HepG2 (cell line): ENCODE data around the gene ABCC3. TPM values are rescaled to one million over a fixed set of nuclear protein-coding genes. Genes with fewer than 3 reads are reported as not detected.

Source experiments
- ATAC-seq: fragments of 200-7000 bp; cut with Tn5 transposase; 3 replicates; pipeline ENCODE4 v1.9.1; 2020; ENCODE audit warnings: mild to moderate bottlenecking, moderate library complexity
- BruUV-seq: library from RNA; stranded (reverse); fragments of 400-500 nt; replicated peaks from 2 replicates; lab custom pipeline; 2021; lab: Mats Ljungman, UMichigan
- CTCF ChIA-PET: fragments of 300-600 bp; formaldehyde crosslinking; extraction: SDS; loops from one replicate; lab custom pipeline; 2021; ENCODE audit warnings: low total read pairs, inconsistent platforms, low intra/inter-chr PET ratio; lab: Yijun Ruan, JAX
- POLR2A ChIA-PET: fragments of 350-600 bp; sonication (Branson Sonifier 250); formaldehyde crosslinking; loops from one replicate; lab custom pipeline; 2020; ENCODE audit warnings: antibody characterized with exemption, inconsistent platforms; lab: Yijun Ruan, JAX
- DNase-seq: peaks from one replicate; pipeline ENCODE4 v3.0.0-alpha.2; 2015; ENCODE audit warnings: low spot score
- FAIRE-seq: peaks from 3 replicates; lab custom pipeline; 2011; peaks lifted over from hg19 to GRCh38; lab: Jason Lieb, UNC
- H2AFZ ChIP-seq: one replicate; pipeline ENCODE4 v1.6.1; 2011; ENCODE audit warnings: low read length, inconsistent platforms
- H3K27ac ChIP-seq: fragments of 300-600 bp; 3 replicates; pipeline ENCODE4 v1.8.0; 2011; ENCODE audit warnings: mixed run types, mild to moderate bottlenecking, mixed read lengths, low read length, inconsistent platforms; ENCODE audit not compliant: insufficient read depth; ENCODE audit errors: extremely low read length
- H3K27me3 ChIP-seq, 2 experiments: fragments of 200-600 bp in 1 of 2; 2 replicates in 1 of 2; 3 replicates in 1 of 2; pipeline versions ENCODE4 v1.6.0 to v1.8.0; 2011; ENCODE audit warnings: low read length in 2 of 2, mild to moderate bottlenecking in 2 of 2, moderate library complexity in 2 of 2, inconsistent platforms in 1 of 2; ENCODE audit not compliant: insufficient read depth in 2 of 2, control insufficient read depth in 1 of 2
- H3K36me3 ChIP-seq, 2 experiments: fragments of 200-600 bp in 1 of 2; replicated peaks in 1 of 2; 2 replicates in 1 of 2; 3 replicates in 1 of 2; pipeline versions ENCODE4 v1.5.1 to v1.8.0; 2011; ENCODE audit warnings: low read length in 2 of 2, inconsistent platforms in 1 of 2; ENCODE audit not compliant: insufficient read depth in 2 of 2, control insufficient read depth in 1 of 2
- H3K4me1 ChIP-seq: 2 replicates; pipeline ENCODE4 v1.5.1; 2012; ENCODE audit warnings: low read length, inconsistent platforms; ENCODE audit not compliant: insufficient read depth
- H3K4me2 ChIP-seq: 2 replicates; pipeline ENCODE4 v1.6.0; 2011; ENCODE audit warnings: low read depth, low read length, inconsistent platforms
- H3K4me3 ChIP-seq, 3 experiments: fragments of 200-600 bp in 1 of 3; sonication (generic), shearing (Covaris generic) in 1 of 3; replicated peaks in 1 of 3; 2 replicates each; pipeline ENCODE4 v1.5.1; 2011 to 2016; ENCODE audit warnings: low read length in 3 of 3, inconsistent platforms in 2 of 3, low read depth in 2 of 3, mild to moderate bottlenecking in 2 of 3, control low read depth in 1 of 3, mixed read lengths in 1 of 3; ENCODE audit not compliant: insufficient read depth in 1 of 3
- H3K79me2 ChIP-seq: one replicate; pipeline ENCODE4 v1.6.1; 2011; ENCODE audit warnings: low read length, inconsistent platforms; ENCODE audit not compliant: insufficient read depth
- H3K9ac ChIP-seq: 2 replicates; pipeline ENCODE4 v1.6.0; 2011; ENCODE audit warnings: mild to moderate bottlenecking, low read depth, low read length, inconsistent platforms; ENCODE audit not compliant: insufficient read depth
- H3K9me3 ChIP-seq: 2 replicates; pipeline ENCODE4 v1.5.1; 2012; ENCODE audit warnings: mild to moderate bottlenecking, low read length
- H4K20me1 ChIP-seq: 2 replicates; pipeline ENCODE4 v1.6.0; 2011; ENCODE audit warnings: inconsistent platforms, mild to moderate bottlenecking, low read length, moderate library complexity; ENCODE audit not compliant: insufficient read depth
- KMT2B ChIP-seq: IDR thresholded peaks from 2 replicates; pipeline ENCODE4 v1.6.1; 2016; ENCODE audit warnings: missing genetic modification reagents, missing compliant biosample characterization
- NFYC ChIP-seq: IDR thresholded peaks from 2 replicates; pipeline ENCODE4 v1.6.1; 2016; ENCODE audit warnings: missing genetic modification reagents, missing compliant biosample characterization
- PHF20 ChIP-seq: sonication (generic); formaldehyde crosslinking; IDR thresholded peaks from 2 replicates; pipeline ENCODE4 v1.5.0; 2020; ENCODE audit warnings: mild to moderate bottlenecking, missing genetic modification reagents
- PPARG ChIP-seq: conservative IDR thresholded peaks from 2 replicates; pipeline ENCODE4 v1.6.1; 2016; ENCODE audit warnings: missing biosample characterization, missing genetic modification reagents
- SRSF4 ChIP-seq: fragments of 200-400 bp; formaldehyde crosslinking; IDR thresholded peaks from one replicate; pipeline ENCODE4 v1.6.1; 2018; ENCODE audit warnings: mild to moderate bottlenecking, low read depth, low read length, moderate library complexity; ENCODE audit not compliant: poor library complexity, severe bottlenecking
- ZBTB37 ChIP-seq: sonication (generic); formaldehyde crosslinking; IDR thresholded peaks from 2 replicates; pipeline ENCODE4 v1.4.0; 2020; ENCODE audit warnings: mild to moderate bottlenecking, missing genetic modification reagents
- ZFYVE20 ChIP-seq: sonication (generic); formaldehyde crosslinking; IDR thresholded peaks from 2 replicates; pipeline ENCODE4 v1.8.0; 2023; ENCODE audit warnings: low read depth, mild to moderate bottlenecking, moderate library complexity, missing genetic modification reagents, borderline replicate concordance
- ZNF580 ChIP-seq: IDR thresholded peaks from 2 replicates; pipeline ENCODE4 v1.6.1; 2016; ENCODE audit warnings: low read depth, borderline replicate concordance
- ZNF761 ChIP-seq: sonication (generic); formaldehyde crosslinking; conservative IDR thresholded peaks from 2 replicates; pipeline ENCODE4 v1.4.0; 2020; ENCODE audit warnings: mild to moderate bottlenecking, missing genetic modification reagents
- ZNF768 ChIP-seq: sonication (generic); formaldehyde crosslinking; IDR thresholded peaks from 2 replicates; pipeline ENCODE4 v1.4.0; 2020; ENCODE audit warnings: missing genetic modification reagents
- WGBS: methylation state at CpG from one replicate; pipeline ENCODE4 v1.1.6; 2017; ENCODE audit warnings: low lambda C conversion rate; 5-methylcytosine and 5-hydroxymethylcytosine counted together
- in situ Hi-C: cut with HindIII; loops from 2 replicates; pipeline ENCODE4 v1.10.0; 2017; ENCODE audit warnings: low pct_unique_long_range_greater_than_20kb; ENCODE audit not compliant: extremely low pct_ligation_motif_present
- intact Hi-C: fragments of 100-400 bp; cut with micrococcal nuclease; formaldehyde crosslinking; loops from one replicate; pipeline ENCODE4 v1.10.0; 2022; ENCODE audit not compliant: unreplicated experiment
- polyA plus RNA-seq, 8 experiments: library from polyadenylated mRNA; depleted of rRNA in 3 of 8; stranded (reverse) in 7 of 8; unstranded in 1 of 8; fragments of >200 nt; fragmentation: Illumina TruSeq in 4 of 8; extraction: Trizol in 4 of 8; gene quantifications; 2 replicates each; pipeline versions ENCODE4 v1.2.1 to v1.2.3, GENCODE V29; 2011 to 2016; ENCODE audit warnings: low read depth in 4 of 8, missing spikeins in 1 of 8, mixed read lengths in 1 of 8; ENCODE audit not compliant: insufficient read depth in 1 of 8
- total RNA-seq, 5 experiments: library from RNA; depleted of rRNA; stranded (reverse); fragments of >200 nt; fragmentation: Illumina TruSeq; extraction: Trizol; gene quantifications; 2 replicates each; pipeline ENCODE4 v1.2.3, GENCODE V29; 2016; ENCODE audit warnings: low read depth in 1 of 5
- TF ChIP-seq, protein P1 (sequence below): sonication (generic); formaldehyde crosslinking; IDR thresholded peaks from 2 replicates; pipeline ENCODE4 v1.5.0; 2020; ENCODE audit warnings: mild to moderate bottlenecking, missing genetic modification reagents

The ABCC3 gene
- total and polyA plus RNA-seq, 2 of the 13 experiments (the other 11 are each of a cell fraction or from before 2014, with no cell fraction given): 25.2 to 50.7 TPM

DNA sequence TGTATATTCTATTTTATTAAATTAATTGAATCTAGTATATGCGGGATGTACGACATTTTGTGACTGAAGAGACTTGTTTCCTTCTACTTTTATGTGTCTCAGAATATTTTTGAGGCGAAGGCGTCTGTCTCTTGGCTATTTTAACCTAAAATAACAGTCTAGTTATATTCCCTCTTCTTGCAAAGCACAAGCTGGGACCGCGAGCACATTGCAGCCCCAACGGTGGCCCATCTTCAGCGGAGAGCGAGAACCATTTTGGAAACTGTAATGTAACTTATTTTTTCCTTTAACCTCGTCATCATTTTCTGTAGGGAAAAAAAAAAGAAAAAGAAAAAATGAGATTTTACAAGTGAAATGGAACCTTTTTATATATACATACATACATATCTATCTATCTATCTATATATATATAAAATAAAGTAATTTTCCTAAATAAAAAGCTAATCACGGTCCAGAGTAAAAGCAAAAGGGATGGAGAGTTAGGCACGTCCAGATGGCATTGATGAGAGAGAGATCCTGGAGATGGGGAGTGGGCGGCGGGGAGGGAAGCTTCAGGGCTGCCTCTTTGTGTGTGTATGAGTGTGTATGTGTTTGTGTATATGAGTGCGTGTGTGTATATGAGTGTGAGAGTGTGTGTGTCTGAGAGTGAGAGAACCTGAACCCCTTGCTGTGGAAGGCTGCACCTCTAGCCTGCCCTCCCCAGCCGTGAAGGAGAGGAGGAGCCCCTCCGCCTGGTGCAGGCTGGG lies 7.5 kb upstream of the ABCC3 start (continued):
- TF ChIP-seq, protein P1, sequence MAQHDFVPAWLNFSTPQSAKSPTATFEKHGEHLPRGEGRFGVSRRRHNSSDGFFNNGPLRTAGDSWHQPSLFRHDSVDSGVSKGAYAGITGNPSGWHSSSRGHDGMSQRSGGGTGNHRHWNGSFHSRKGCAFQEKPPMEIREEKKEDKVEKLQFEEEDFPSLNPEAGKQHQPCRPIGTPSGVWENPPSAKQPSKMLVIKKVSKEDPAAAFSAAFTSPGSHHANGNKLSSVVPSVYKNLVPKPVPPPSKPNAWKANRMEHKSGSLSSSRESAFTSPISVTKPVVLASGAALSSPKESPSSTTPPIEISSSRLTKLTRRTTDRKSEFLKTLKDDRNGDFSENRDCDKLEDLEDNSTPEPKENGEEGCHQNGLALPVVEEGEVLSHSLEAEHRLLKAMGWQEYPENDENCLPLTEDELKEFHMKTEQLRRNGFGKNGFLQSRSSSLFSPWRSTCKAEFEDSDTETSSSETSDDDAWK (CRISPR knock-in tag): no peak
- TF ChIP-seq ZNF761: 0 out of 2 replicates have a peak, but pooled peaks have one; percentile 6

- ATAC-seq: peak; percentile 75
- in situ Hi-C loops (loop anchor here (5.0 kb wide), 3 partner anchors 64 to 146 kb away; partner anchors contain the start of gene SPATA20), intact Hi-C loops (no loop called here)
- Histone ChIP-seq H3K4me2 (peak overlapping the region; percentile 84), H2AFZ (peak overlapping the region; percentile 10), H3K36me3 (no peaks in the 10 kb centered on the region), H3K9me3 (no peaks in the 10 kb centered on the region), H3K9ac (peak overlapping the region; percentile 11; the same call in 1 of the 2 replicates), H3K4me3 (peak overlapping the region; percentile 13 to 66 (median 44); a peak in 5 of 6 replicates), H3K27me3 (peaks cover 0 to 23% of the 10 kb centered on the region in 2 experiments; a peak in 2 of 5 replicates), H4K20me1 (no peaks in the 10 kb centered on the region), H3K79me2 (no peaks in the 10 kb centered on the region), H3K27ac (peak overlapping the region; percentile 22), H3K4me1 (peaks cover 73% of the 10 kb centered on the region)
- ChIA-PET CTCF (interaction anchor here (1.0 to 1.6 kb wide), 5 partner anchors 31 to 145 kb away, joined by 3 to 6 read pairs (median 4); partner anchors contain the start of gene SPATA20), POLR2A (interaction anchor here (0.7 to 19.8 kb wide), 20 partner anchors 10 to 149 kb away, joined by 3 to 839 read pairs (median 5); partner anchors contain the start of genes ABCC3, CACNA1G, LUC7L3 and SPATA20)
- peak; percentile 96 for FAIRE-seq
- DNase-seq: peak; percentile 81
- BruUV-seq: no TSS peak
- under 1% methylated on average over 10 of the region's 17 CpGs for WGBS
- TF ChIP-seq ZBTB37 (CRISPR knock-in tag) (0 out of 2 replicates have a peak, but pooled peaks have one; percentile 73), PPARG (0 out of 2 replicates have a peak, but pooled peaks have one; percentile 38), SRSF4 (no peak), ZNF580 (CRISPR knock-in tag) (peak; percentile 66; the same call in 1 of the 2 replicates), NFYC (no peak; the same call in 1 of the 2 replicates), ZFYVE20 (CRISPR knock-in tag) (no peak), KMT2B (CRISPR knock-in tag) (no peak; the same call in 1 of the 2 replicates), ZNF768 (CRISPR knock-in tag) (peak; percentile 75; the same call in 1 of the 2 replicates), PHF20 (CRISPR knock-in tag) (no peak; the same call in 1 of the 2 replicates)
Measured at GRCh38 chr17:50627782-50628601, 6.7 kb upstream of the ABCC3 start.
